ENCODE results near the gene RHPN2. TPM values are rescaled to one million over a fixed set of nuclear protein-coding genes. Genes with fewer than 3 reads are reported as not detected.
"Not testable (repeated sequence)": the region's sequence is repeated elsewhere in the genome, so short reads cannot be mapped to it uniquely, and the experiment has no call there.

RHPN2 gene
- total RNA-seq, 1 donor from 2014 or later, result 2.1 TPM

DNA sequence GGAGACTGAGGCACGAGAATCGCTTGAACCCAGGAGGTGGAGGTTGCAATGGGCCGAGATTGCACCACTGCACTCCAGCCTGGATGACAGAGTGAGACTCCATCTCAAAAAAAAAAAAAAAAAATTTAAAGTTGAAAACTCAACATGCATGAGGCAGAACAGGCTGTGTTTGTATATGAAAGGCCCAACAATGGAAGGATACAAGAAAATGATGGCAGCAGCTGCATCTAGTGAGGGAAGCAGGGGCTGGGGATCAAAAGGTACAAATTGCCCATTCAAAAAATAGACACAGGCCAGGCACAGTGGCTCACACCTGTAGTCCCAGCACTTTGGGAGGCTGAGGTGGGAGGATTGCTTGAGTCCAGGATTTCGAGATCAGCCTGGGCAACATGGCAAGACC, 86.9 kb downstream of the RHPN2 start:
- not testable (repeated sequence) for DNase-seq (ENCODE audit: low spot score)

DNA sequence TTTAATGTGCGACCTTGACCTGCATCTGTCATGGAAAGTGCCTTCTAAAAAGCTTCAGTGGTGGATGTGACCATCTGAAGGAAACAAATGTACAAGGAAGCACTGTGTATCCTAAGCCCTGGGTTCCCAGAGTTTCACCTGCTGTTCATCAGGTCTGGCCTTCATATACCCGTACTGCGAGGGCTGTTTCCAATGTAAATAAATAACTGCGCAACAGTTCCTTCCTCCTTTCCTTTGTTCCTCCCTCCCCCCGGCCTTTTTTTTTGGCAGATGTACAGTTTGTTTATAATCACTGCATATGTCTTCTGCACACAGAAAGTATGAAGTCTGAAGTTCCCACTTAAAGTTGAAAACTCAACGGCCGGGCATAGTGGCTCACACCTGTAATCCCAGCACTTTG, 87.4 kb downstream of the RHPN2 start:
- DNase-seq (ENCODE audit: low spot score), result no peak

DNA sequence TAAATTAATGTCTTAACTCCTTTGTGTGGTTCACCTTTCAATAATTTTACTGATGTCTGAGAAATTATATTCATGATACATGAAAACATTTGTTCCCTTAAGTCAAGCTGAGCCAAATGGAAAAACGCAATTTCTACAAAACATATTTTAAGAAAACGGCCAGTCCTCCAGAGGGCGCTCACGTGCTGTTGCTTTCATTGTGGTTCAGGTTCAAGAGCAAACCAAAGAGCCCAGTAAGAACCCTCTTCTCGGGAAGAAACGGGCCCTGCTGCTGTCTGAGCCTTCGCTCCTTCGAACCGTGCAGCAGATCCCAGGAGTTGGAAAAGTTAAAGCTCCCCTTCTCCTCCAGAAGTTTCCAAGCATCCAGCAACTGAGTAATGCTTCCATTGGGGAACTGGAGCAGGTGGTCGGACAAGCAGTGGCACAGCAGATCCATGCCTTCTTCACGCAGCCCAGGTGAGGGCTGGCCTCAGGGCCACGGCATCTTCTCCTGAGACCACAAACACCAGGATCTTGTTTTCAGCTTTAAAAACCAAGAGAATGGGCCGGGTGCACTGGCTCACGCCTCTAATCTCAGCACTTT, 88.4 kb downstream of the RHPN2 start:
- no peak for DNase-seq (ENCODE audit: low spot score)

DNA sequence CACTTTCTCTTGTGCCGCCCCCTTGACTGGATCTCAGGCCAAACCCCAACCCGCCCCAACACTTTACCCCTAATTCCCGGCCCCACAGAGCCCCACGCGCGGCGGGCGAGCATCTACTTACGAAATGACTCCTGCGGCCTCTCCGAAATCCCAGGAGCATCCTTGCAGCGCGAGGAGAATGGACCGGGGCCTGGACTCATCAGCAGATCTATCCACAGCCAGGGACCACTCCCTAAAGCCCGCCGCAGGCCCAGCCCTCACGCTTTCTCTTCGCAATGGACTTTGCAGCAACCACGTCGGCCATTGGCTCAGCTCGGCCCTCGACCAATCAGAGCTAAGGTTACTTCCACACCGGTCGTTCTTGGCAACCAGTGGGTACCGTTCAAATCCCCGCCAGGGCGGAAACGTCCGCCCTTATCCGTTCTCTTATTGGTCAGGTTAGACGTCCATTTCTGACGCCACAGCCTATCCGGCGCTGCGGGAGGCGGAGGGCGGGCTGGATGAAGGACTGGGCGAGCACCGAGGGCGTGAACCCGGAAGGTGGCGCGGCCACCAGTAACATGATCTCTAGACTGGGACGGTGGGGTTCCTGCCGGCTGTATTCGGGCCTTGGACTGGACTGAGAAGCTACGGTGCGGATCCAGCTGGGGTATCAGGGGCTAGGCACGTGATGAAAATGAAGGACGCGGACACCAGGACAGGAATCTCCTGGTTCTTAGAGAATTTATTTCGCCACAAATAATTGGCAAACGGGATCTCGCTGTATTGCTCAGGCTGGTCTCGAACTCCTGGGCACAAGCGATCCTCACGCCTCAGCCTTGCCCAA, 92.8 kb downstream of the RHPN2 start, which contains the start of the genes CEP89 and FAAP24:
Gene CEP89, minus strand, starts transcription at position 244 of the 826 bp plus-strand sequence. Its CDS starts 84 bp downstream, at position 160.
Gene FAAP24, plus strand, starts transcription at position 528 of the 826 bp plus-strand sequence. CDS start 955 bp downstream, outside the sequence.
- peak; percentile 99 for DNase-seq (ENCODE audit: low spot score)

DNA sequence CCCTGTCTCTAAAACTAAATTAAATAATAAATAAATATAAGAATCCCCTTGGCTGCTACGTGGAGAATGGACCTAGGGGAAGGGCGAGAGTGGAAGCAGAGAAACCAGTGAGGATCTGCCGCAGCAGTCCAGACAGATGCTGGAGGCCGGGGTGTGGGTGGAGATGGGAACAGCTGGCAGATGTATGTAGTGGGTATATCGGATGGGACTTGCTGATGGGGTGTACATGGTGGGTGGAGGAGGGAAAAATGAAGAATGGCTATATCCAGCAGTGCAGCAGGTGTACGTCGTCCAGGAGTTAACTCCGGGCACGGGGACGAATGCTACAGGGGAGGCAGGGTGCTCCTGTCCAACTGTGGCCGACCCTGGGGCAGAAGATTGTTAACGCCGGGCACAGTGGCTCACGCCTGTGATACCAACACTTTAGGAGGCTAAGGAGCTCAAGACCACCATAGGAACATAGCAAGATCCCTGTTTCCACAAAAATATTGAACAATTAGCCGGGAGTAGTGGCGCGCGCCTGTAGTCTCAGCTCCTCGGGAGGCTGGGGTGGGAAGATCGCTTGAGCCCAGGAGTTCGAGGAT, 93.6 kb downstream of the RHPN2 start:
- no peak for DNase-seq (ENCODE audit: low spot score)

DNA sequence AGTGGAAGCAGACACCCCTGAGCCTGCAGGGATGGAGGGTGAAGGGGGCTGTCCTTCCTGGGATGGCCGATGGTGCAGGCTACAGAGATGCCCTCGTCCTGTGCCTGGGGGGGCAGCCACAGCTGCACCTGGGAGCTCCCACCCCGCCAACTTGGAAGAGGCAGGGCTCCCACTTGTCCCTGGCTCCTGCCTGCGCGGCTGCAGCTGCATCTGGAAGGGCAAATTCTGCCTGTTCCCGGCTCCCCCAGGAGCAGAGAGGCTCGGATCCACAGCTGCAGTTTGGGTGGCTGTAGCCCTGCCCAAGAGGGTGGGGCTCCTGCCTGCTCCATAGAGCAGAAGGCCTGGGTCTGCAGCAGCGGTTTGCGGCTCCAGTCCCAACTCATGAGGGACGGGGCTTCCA, 95.1 kb downstream of the RHPN2 start:
- DNase-seq (ENCODE audit: low spot score), result no peak

DNA sequence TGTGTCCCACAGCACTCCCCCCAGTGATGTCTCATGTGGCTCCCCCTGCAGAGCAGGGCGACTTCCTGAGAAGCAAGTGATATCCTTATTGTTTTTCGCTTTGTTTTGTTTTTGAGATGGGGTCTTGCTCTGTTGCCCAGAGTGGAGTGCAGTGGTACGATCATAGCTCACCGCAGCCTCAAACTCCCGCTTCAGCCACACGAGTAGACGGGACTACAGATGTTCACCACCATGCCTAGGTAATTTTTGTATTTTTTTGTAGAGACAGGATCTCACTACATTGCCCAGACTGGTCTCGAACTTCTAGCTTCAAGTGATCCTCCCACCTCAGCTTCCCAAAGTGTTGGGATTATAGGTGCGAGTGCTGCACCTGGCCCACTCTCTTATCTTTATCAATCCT, 97.9 kb downstream of the RHPN2 start:
- DNase-seq (ENCODE audit: low spot score), result no peak

DNA sequence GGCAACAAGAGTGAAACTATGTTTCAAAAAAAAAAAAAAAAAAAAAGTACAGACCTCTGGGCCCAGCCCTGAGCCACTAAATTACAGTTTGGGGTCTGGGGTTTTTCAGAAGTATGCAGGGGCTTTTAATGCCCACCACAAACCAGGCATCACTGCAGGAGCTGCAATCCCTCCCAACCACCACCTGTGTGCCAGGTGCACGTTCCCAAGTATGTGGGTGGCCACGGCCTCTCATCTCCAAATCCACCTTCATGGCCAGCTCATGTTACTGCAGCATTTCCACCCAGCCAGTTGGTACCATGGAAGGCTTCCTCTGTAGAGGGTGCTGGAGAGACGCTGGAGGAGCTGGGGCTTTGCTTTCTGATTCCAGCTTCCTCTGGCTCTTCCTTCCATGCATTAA, 119.4 kb downstream of the RHPN2 start:
- DNase-seq (ENCODE audit: low spot score), result no peak

DNA sequence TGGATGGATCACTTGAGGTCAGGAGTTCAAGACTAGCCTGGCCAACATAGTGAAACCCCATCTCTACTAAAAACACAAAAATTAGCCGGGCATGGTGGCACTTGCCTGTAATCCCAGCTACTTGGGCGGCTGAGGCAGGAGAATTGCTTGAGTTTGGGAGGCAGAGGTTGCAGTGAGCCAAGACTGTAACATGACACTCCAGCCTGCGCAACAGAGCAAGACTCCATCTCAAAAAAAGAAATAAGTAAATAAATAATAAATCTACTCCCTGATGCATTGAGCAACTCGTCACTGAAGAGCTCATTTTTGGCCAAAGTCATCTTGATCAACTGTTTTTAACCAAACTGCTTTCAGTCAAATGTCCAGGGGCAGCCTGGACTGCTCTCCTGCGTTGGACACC, 123.4 kb downstream of the RHPN2 start:
- DNase-seq (ENCODE audit: low spot score), result not testable (repeated sequence)

DNA sequence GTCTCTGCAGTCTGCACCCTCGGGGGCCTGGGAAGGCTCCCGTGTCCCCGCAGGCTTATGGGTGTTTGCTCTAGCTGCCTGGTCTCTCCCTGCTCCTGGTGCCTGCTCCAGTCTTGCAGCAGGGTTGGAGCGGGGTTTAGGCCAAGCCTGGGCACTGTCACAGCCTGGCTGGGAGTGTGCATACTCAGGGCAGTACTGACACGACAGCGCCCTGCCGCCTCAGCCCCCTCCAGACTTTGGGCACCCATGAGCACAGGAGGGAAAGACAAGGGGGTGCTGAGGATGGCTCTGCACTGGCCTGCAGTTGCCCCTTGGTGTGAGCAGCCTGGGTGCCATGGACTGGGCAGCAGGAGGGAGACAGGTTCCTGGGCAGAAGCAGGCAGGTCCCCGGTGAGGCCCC, 128.6 kb downstream of the RHPN2 start:
- DNase-seq (ENCODE audit: low spot score), result no peak

DNA sequence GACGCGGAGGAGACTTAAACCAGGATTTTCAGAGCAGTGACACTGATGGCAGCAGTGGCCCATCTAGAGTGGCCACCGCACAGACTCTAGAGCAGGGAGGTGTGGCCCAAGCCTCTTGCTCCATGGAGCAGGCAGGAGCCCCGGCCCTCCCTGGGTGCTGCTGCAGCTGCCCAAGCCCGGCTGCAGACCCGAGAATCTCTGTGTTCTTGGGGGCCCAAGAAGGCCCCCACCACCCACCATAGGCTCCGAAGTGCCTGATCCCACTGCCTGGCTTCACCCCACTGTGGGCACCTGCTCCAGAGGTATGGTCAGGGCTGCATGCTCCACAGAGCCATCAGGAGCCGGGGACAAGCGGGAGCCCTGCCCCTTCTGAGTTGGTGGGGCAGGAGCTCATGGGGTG, 129.1 kb downstream of the RHPN2 start:
- DNase-seq (ENCODE audit: low spot score), result no peak

DNA sequence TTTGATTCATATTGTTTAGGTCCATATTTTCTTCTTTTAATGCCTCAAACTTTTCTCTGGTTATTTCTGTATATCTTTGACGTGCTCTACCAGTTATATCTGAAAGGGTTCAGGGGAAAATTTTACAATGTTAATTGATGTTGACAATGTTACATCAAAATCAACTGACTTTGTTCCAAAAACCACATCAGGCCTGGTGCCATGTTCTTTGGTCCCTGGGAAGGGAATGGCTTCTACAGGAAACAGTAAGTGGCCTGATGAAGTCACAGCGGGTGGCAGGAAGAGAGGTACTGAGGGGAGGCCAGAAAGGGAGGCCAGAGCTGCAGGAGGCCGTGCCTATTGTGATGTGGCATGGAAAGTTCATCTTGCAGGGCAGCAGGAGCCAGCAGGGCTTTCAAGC, 131.1 kb downstream of the RHPN2 start:
- no peak for DNase-seq (ENCODE audit: low spot score)

DNA sequence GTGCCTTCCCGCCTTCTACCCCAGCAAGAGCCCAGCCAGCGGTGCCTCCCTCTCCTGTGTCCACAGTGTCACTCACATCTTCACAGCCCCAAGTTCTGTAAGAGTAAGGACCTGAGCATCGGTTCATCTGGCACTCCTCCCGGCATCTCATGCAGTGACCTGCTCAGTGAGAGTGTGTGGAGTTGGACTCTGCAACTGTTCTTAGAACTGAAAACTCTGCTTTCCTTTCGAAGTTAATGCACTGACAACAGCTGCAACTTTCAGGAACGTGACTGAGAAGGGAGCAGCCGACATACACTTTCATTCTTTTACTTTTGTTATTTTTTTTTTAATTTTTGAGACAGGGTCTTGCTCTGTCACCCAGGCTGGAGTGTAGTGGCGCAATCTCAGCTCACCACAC, 134.1 kb downstream of the RHPN2 start:
- no peak for DNase-seq (ENCODE audit: low spot score)

DNA sequence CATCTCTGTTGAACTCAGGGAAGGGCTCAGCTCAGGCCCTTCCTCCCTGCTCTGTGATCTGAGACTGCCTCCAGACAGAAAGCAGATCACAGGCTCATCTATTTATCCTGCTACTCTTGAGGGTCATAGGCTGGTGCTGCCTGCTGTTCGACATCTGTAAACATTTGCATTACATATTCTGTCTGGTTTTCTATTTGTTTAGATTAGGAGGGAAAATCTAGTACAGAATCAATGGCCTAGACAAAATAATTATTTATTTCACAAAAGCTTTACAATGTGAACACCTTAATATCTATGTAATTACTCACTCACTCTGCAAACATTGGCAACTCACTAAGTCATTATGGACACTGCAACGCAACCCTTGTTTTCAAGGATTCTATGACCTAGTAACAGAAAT, 135.9 kb downstream of the RHPN2 start:
- no peak for DNase-seq (ENCODE audit: low spot score)

Other genes with a start within 250 kb of the RHPN2 start
- 0.29 TPM for gene SLC7A9, start 195.1 kb downstream of the RHPN2 start, total RNA-seq
- 15.4 TPM for gene CEP89, start 92.9 kb downstream of the RHPN2 start, total RNA-seq
- gene FAAP24, start 92.6 kb downstream of the RHPN2 start, total RNA-seq, result 0.84 TPM
- 6.2 TPM for gene GPATCH1, start 16.3 kb upstream of the RHPN2 start, total RNA-seq
- gene WDR88, start 67.2 kb upstream of the RHPN2 start, total RNA-seq, result not detected
- 43.3 TPM for gene LRP3, start 129.4 kb upstream of the RHPN2 start, total RNA-seq
- gene SLC7A10, start 161.0 kb upstream of the RHPN2 start, total RNA-seq, result 24.2 TPM
- 263 TPM for gene CEBPA, start 237.6 kb upstream of the RHPN2 start, total RNA-seq